GM12872 (cell line): Measurements from ENCODE around the gene XPR1.

Experiments used
- TF ChIP-seq, protein P1 (sequence below): IDR thresholded peaks from 3 replicates; pipeline ENCODE4 v1.5.1; 2011; ENCODE audit warnings: low read depth, mild to moderate bottlenecking, low read length, moderate library complexity; ENCODE audit not compliant: insufficient read depth

Gene XPR1

DNA sequence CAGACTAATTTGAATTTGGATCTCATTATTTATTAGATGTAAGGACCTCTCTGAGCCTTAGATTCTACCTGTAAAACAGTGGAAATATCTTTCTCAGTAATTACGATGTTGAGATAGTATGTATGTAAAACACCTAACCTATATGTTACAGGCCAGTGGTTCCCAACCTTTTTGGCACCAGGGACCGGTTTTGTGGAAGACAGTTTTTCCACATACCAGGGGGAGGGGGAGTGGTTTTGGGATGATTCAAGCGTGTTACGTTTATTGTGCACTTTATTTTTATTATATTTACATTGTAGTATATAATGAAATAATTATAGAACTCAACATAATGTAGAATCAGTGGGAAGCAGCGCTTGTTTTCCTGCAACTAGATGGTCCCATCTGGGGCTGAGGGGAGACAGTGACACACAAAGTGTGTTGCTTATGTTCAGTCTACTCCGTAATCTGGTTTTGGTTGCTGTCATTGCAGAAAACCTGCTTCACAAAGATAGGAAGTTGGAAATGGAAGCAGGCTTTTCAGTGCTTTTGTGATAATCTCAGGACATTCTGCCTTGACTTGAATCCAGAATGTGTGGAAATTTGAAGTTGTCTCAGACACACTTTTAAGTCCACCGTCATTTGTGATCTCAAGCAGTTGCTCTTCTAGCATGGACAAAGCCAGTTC is 12.8 kb downstream of the XPR1 start:
- TF ChIP-seq, protein P1, sequence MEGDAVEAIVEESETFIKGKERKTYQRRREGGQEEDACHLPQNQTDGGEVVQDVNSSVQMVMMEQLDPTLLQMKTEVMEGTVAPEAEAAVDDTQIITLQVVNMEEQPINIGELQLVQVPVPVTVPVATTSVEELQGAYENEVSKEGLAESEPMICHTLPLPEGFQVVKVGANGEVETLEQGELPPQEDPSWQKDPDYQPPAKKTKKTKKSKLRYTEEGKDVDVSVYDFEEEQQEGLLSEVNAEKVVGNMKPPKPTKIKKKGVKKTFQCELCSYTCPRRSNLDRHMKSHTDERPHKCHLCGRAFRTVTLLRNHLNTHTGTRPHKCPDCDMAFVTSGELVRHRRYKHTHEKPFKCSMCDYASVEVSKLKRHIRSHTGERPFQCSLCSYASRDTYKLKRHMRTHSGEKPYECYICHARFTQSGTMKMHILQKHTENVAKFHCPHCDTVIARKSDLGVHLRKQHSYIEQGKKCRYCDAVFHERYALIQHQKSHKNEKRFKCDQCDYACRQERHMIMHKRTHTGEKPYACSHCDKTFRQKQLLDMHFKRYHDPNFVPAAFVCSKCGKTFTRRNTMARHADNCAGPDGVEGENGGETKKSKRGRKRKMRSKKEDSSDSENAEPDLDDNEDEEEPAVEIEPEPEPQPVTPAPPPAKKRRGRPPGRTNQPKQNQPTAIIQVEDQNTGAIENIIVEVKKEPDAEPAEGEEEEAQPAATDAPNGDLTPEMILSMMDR: no peak

DNA sequence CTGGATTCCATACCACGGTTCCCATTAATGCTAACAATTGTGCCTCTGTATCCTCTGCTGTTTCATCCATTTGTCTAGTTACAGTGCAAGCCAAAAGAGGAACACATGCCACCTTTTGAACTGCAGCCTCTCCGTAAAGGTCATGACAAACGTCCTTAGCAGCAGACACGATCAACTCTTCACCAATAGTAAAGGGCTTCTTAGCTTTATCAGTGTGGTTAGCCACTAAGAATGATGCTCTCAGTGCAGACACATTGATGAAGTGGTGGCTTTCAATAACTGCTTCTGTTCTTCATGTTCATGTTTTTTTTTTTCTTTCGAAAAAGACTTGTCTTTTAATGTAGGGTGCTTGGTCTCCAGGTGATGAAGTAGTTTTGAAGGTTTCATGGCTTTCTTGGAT is 14.3 kb downstream of the XPR1 start:
- TF ChIP-seq, protein P1: no peak

DNA sequence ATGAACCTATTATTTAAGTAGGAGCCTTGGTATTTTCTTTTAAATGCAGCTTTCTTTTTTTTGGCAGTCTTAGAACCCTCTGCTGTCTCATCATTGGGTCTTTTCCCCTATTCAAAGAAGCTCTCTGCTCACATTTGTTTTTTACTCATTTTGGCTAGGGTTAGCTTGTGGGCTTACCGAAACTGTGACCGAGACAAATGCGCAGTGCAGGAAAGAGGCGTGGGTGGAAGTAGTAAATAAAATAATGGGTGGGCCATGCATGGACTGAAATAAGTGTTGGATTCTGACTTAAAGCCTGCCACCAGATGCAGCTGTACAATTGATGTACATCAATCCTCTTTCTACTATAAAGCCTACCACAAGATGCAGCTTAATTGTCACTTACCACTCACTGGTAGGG is 14.7 kb downstream of the XPR1 start:
- TF ChIP-seq, protein P1: no peak

DNA sequence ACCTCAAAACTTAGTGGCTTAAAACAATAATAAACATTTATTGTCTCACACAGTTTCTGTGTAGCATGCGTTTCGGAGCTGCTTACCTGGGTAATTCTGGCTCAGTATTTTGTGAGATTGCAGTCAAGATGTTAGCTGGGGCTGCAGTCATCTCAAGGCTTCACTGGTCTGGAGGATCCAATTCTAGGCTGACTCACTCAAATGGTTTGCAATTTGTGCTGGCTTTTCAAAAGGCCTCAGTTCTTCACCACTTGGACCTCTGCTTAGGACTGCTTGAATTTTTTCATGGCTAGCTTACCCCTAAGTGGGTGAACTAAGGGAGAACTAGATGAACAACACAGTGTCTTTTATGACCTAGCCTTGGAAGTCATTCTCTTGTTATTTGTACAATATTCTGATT is 21.0 kb downstream of the XPR1 start:
- TF ChIP-seq, protein P1: no peak

DNA sequence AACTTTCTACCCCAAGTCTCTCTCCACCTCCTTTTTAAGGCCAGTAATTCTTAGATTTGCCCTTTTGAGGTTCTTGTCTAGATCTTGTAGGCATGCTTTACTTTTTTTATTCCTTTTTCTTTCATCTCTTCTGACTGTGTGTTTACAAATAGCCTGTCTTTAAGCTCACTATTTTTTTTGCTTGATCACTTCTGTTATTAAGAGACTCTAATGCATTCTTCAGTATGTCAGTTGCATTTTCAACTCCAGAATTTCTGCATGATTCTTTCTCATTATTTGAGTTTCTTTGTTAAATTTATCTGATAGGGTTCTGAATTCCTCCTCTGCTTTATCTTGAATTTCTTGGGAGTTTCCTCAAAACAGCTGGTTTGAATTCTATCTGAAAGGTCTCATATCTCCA is 30.9 kb downstream of the XPR1 start:
- TF ChIP-seq, protein P1: no peak

DNA sequence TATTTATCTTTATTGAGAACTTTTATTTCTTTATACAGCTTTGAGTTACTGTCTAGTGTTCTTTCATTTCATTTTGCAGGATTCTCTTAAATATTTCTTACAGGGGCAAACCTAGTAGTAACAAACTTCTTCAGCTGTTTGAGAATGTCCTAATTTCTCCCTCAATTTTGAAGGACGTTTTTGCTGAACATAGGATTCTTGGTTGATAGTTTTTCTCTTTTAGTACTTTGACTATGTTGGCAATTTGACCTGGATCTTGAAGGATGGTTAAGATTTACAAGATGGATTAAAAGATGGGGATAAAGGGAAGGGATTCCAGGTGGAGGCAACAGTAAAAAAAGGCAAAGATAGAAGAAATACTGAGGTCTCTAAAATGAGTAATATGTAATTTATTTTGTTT is 38.9 kb downstream of the XPR1 start:
- TF ChIP-seq, protein P1: no peak

DNA sequence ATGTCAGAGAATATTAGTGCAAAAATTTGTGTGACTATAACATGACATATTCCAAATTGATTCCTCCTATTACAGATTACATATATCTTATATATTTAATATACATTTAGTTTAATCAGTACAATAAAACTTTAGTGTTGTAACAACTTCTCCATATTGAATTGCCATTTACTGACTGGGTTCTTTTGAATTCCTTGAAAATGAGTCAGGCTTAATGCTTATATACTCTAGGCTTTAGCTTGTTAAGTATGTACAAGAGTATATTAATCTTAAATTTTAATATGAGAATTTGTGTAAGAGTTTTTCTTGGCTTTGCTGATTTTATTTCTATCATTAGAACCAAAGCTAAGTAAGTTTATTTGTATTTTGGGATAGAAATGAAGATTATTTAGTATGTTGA is 40.3 kb downstream of the XPR1 start:
- TF ChIP-seq, protein P1: no peak
